H9 (cell line): ENCODE data around the gene LRRC55. TPM values are rescaled to one million over a fixed set of nuclear protein-coding genes. Genes with fewer than 3 reads are reported as not detected.

Experiments
- DNase-seq: peaks from one replicate; pipeline ENCODE4 v3.0.0-alpha.2; 2017
- H2AFZ ChIP-seq: one replicate; pipeline ENCODE4 v1.6.1; 2013; ENCODE audit warnings: mild to moderate bottlenecking, low read length, control low read depth, moderate library complexity
- H2AK5ac ChIP-seq: 2 replicates; pipeline ENCODE4 v1.6.1; 2013; ENCODE audit warnings: low read length, control low read depth, mixed read lengths; ENCODE audit not compliant: insufficient read length
- H2BK120ac ChIP-seq: one replicate; pipeline ENCODE4 v1.6.1; 2013; ENCODE audit warnings: low read depth, mild to moderate bottlenecking, low read length, control low read depth, inconsistent platforms; ENCODE audit not compliant: poor library complexity, severe bottlenecking
- H2BK12ac ChIP-seq: 2 replicates; pipeline ENCODE4 v1.6.1; 2013; ENCODE audit warnings: low read length, control low read depth, mixed read lengths, low read depth; ENCODE audit not compliant: insufficient read length
- H2BK15ac ChIP-seq: 2 replicates; pipeline ENCODE4 v1.6.1; 2013; ENCODE audit warnings: low read depth, low read length, control low read depth
- H2BK20ac ChIP-seq: one replicate; pipeline ENCODE4 v1.6.1; 2013; ENCODE audit warnings: low read depth, mild to moderate bottlenecking, low read length, control low read depth, inconsistent platforms; ENCODE audit not compliant: poor library complexity, severe bottlenecking
- H2BK5ac ChIP-seq: 2 replicates; pipeline ENCODE4 v1.6.1; 2013; ENCODE audit warnings: low read length, control low read depth, mixed read lengths; ENCODE audit not compliant: insufficient read length
- H3K14ac ChIP-seq: 2 replicates; pipeline ENCODE4 v1.6.1; 2013; ENCODE audit warnings: low read length, control low read depth; ENCODE audit not compliant: insufficient read depth
- H3K18ac ChIP-seq: 2 replicates; pipeline ENCODE4 v1.6.1; 2013; ENCODE audit warnings: low read depth, mild to moderate bottlenecking, mixed read lengths, low read length, control low read depth; ENCODE audit not compliant: insufficient read length
- H3K23ac ChIP-seq: 2 replicates; pipeline ENCODE4 v1.6.1; 2013; ENCODE audit warnings: low read length, control low read depth, mixed read lengths, low read depth; ENCODE audit not compliant: insufficient read length
- H3K23me2 ChIP-seq: 2 replicates; pipeline ENCODE4 v1.6.1; 2013; ENCODE audit warnings: low read depth, mild to moderate bottlenecking, mixed read lengths, low read length, control low read depth; ENCODE audit not compliant: insufficient read length, poor library complexity, severe bottlenecking
- H3K27ac ChIP-seq: 2 replicates; pipeline ENCODE4 v1.5.1; 2013; ENCODE audit warnings: low read length, control low read depth, mixed read lengths, low read depth; ENCODE audit not compliant: insufficient read length
- H3K27me3 ChIP-seq: 2 replicates; pipeline ENCODE4 v1.6.1; 2013; ENCODE audit warnings: low read length, control low read depth, inconsistent platforms; ENCODE audit not compliant: insufficient read depth
- H3K4ac ChIP-seq: 2 replicates; pipeline ENCODE4 v1.6.1; 2013; ENCODE audit warnings: low read depth, mild to moderate bottlenecking, control low read depth, inconsistent platforms, low read length, moderate library complexity
- H3K4me1 ChIP-seq: 2 replicates; pipeline ENCODE4 v1.6.1; 2013; ENCODE audit warnings: low read length, control low read depth, inconsistent platforms; ENCODE audit not compliant: insufficient read depth
- H3K4me2 ChIP-seq: 2 replicates; pipeline ENCODE4 v1.6.1; 2013; ENCODE audit warnings: low read length, control low read depth, mixed read lengths; ENCODE audit not compliant: insufficient read length, insufficient read depth
- H3K56ac ChIP-seq: 2 replicates; pipeline ENCODE4 v1.6.1; 2013; ENCODE audit warnings: low read depth, mild to moderate bottlenecking, mixed read lengths, low read length, control low read depth; ENCODE audit not compliant: insufficient read length
- H3K79me1 ChIP-seq: 2 replicates; pipeline ENCODE4 v1.6.1; 2013; ENCODE audit warnings: low read depth, mild to moderate bottlenecking, moderate library complexity, low read length, control low read depth, inconsistent platforms; ENCODE audit not compliant: insufficient read depth, poor library complexity, severe bottlenecking
- H3K79me2 ChIP-seq: 2 replicates; pipeline ENCODE4 v1.6.1; 2013; ENCODE audit warnings: low read length, control low read depth, inconsistent platforms; ENCODE audit not compliant: insufficient read depth
- H3K9ac ChIP-seq: 2 replicates; pipeline ENCODE4 v1.6.1; 2013; ENCODE audit warnings: low read length, control low read depth, mixed read lengths; ENCODE audit not compliant: insufficient read length; ENCODE audit errors: extremely low read depth
- H3K9me3 ChIP-seq: one replicate; pipeline ENCODE4 v1.6.1; 2013; ENCODE audit warnings: low read depth, low read length, inconsistent platforms; ENCODE audit not compliant: control insufficient read depth
- H3T11ph ChIP-seq: one replicate; pipeline ENCODE4 v1.6.1; 2013; ENCODE audit warnings: mild to moderate bottlenecking, low read length, control low read depth, inconsistent platforms
- H4K20me1 ChIP-seq: one replicate; pipeline ENCODE4 v1.6.1; 2013; ENCODE audit not compliant: control insufficient read depth, insufficient read length, insufficient read depth
- H4K5ac ChIP-seq: 2 replicates; pipeline ENCODE4 v1.6.1; 2013; ENCODE audit warnings: low read depth, mild to moderate bottlenecking, mixed read lengths, low read length, control low read depth; ENCODE audit not compliant: insufficient read length
- H4K8ac ChIP-seq: replicated peaks from 2 replicates; pipeline ENCODE4 v1.6.1; 2013; ENCODE audit warnings: low read length, control low read depth, mixed read lengths, low read depth; ENCODE audit not compliant: insufficient read length
- H4K91ac ChIP-seq: 2 replicates; pipeline ENCODE4 v1.6.1; 2013; ENCODE audit warnings: low read depth, mild to moderate bottlenecking, moderate library complexity, mixed read lengths, low read length, control low read depth; ENCODE audit not compliant: insufficient read length
- H3K27ac Mint-ChIP-seq, 3 experiments: 2 replicates in 2 of 3; 3 replicates in 1 of 3; pipeline ENCODE4 v1.8.0; 2020 to 2021; ENCODE audit warnings: mixed read lengths in 3 of 3, mild to moderate bottlenecking in 1 of 3, moderate library complexity in 1 of 3
- H3K27me3 Mint-ChIP-seq: 2 replicates; pipeline ENCODE4 v1.8.0; 2021; ENCODE audit warnings: low read depth, mild to moderate bottlenecking, moderate library complexity, mixed read lengths
- H3K36me3 Mint-ChIP-seq, 3 experiments: 2 replicates in 2 of 3; 3 replicates in 1 of 3; pipeline ENCODE4 v1.8.0; 2020 to 2021; ENCODE audit warnings: low read depth in 3 of 3, mixed read lengths in 3 of 3; ENCODE audit not compliant: insufficient read depth in 1 of 3
- H3K4me1 Mint-ChIP-seq, 2 experiments: 2 replicates each; pipeline ENCODE4 v1.8.0; 2020; ENCODE audit warnings: mixed read lengths in 2 of 2
- H3K4me3 Mint-ChIP-seq, 2 experiments: 2 replicates in 1 of 2; 3 replicates in 1 of 2; pipeline ENCODE4 v1.8.0; 2020 to 2021; ENCODE audit warnings: mild to moderate bottlenecking in 2 of 2, mixed read lengths in 2 of 2, moderate library complexity in 1 of 2
- H3K9me3 Mint-ChIP-seq, 2 experiments: 2 replicates in 1 of 2; 3 replicates in 1 of 2; pipeline ENCODE4 v1.8.0; 2020; ENCODE audit warnings: mild to moderate bottlenecking in 2 of 2, mixed read lengths in 2 of 2, moderate library complexity in 1 of 2
- CTCF ChIP-seq: fragments of 200-600 bp; sonication (generic); conservative IDR thresholded peaks from 3 replicates; pipeline ENCODE4 v1.8.0; 2021; ENCODE audit warnings: antibody characterized with exemption, mild to moderate bottlenecking
- whole genome bisulfite sequencing: extraction: QIAGEN DNeasy Blood & Tissue Kit; methylation state at CpG from one replicate; pipeline ENCODE4 v1.1.7; 2013; ENCODE audit warnings: missing lambda C conversion rate, low lambda C conversion rate, mixed read lengths; ENCODE audit not compliant: insufficient read length; ENCODE audit errors: extremely low coverage; 5-methylcytosine and 5-hydroxymethylcytosine counted together
- total RNA-seq: library from RNA; stranded (reverse); gene quantifications from 2 replicates; pipeline ENCODE4 v1.2.1, GENCODE V29; 2021

LRRC55 gene
- total RNA-seq, 1 experiment from 2014 or later, result 1.0 TPM

- no CpG with 5 or more reads among the region's 5 CpGs for whole genome bisulfite sequencing
- Mint-ChIP-seq H3K27ac (no peak overlapping the region), H3K27me3 (peaks cover 21% of the 10 kb centered on the region), H3K4me3 (no peak overlapping the region), H3K9me3 (peaks cover 15 to 16% of the 10 kb centered on the region in 2 experiments), H3K4me1 (peaks cover 5% of the 10 kb centered on the region in 2 experiments), H3K36me3 (peaks cover 5 to 13% (median 8%) of the 10 kb centered on the region in 3 experiments)
- Histone ChIP-seq H3K23ac (no peak overlapping the region), H2BK5ac (no peak overlapping the region), H3K14ac (no peak overlapping the region), H3K56ac (no peak overlapping the region), H4K20me1 (no peaks in the 10 kb centered on the region), H2BK12ac (no peak overlapping the region), H3K18ac (no peak overlapping the region), H4K5ac (no peak overlapping the region), H4K91ac (no peak overlapping the region), H3K9ac (no peak overlapping the region), H2BK20ac (no peak overlapping the region), H3K79me2 (no peaks in the 10 kb centered on the region), H2BK15ac (no peak overlapping the region), H2AFZ (no peak overlapping the region), H2AK5ac (no peak overlapping the region), H3K4me1 (no peaks in the 10 kb centered on the region), H3K27ac (no peak overlapping the region), H3T11ph (no peak overlapping the region), H4K8ac (no peak overlapping the region), H3K4ac (no peak overlapping the region), H3K27me3 (no peaks in the 10 kb centered on the region), H3K79me1 (no peaks in the 10 kb centered on the region), H2BK120ac (no peak overlapping the region), H3K9me3 (peaks cover 2% of the 10 kb centered on the region), H3K4me2 (no peak overlapping the region), H3K23me2 (peaks cover 3% of the 10 kb centered on the region)
- no peak for DNase-seq
- TF ChIP-seq CTCF, result no peak
Observed at GRCh38 chr11:57174656-57175055, 7.1 kb upstream of the LRRC55 start.
